Heart left ventricle (tissue), 16 donors: ENCODE measurements around the gene POMZP3. TPM values are rescaled to one million over a fixed set of nuclear protein-coding genes. Genes with fewer than 3 reads are reported as not detected.
"Not testable (repeated sequence)": the region's sequence is repeated elsewhere in the genome, so short reads cannot be mapped to it uniquely, and the experiment has no call there.

Experiments
- ATAC-seq, 4 donors: fragments of 200-7000 bp; cut with Tn5 transposase; one replicate each; pipeline ENCODE4 v1.9.1; 2020 to 2022; ENCODE audit warnings: moderate library complexity in 4 of 4, mild to moderate bottlenecking in 3 of 4, moderate number of reproducible peaks in 1 of 4
- DNase-seq, 5 donors: peaks; one replicate each; pipeline ENCODE4 v3.0.0-alpha.2; 2020
- H3K27ac ChIP-seq, 12 donors: fragments of 200-600 bp; sonication (generic) in 4 of 12; one replicate each; pipeline versions ENCODE4 v1.5.0 to v1.8.0; 2016 to 2022; ENCODE audit warnings: mild to moderate bottlenecking in 2 of 12
- H3K27me3 ChIP-seq, 9 donors: fragments of 200-600 bp; sonication (generic) in 2 of 9; one replicate each; pipeline versions ENCODE4 v1.5.1 to v1.8.0; 2016 to 2022; ENCODE audit warnings: mild to moderate bottlenecking in 3 of 9
- H3K36me3 ChIP-seq, 9 donors: fragments of 200-600 bp; sonication (generic) in 2 of 9; one replicate each; pipeline versions ENCODE4 v1.5.0 to v1.8.0; 2018 to 2022; ENCODE audit warnings: mild to moderate bottlenecking in 2 of 9
- H3K4me1 ChIP-seq, 12 donors: fragments of 200-600 bp; sonication (generic) in 4 of 12; one replicate each; pipeline versions ENCODE4 v1.5.0 to v1.8.0; 2016 to 2022; ENCODE audit warnings: mild to moderate bottlenecking in 3 of 12
- H3K4me3 ChIP-seq, 12 donors: fragments of 200-600 bp; sonication (generic) in 4 of 12; one replicate each; pipeline versions ENCODE4 v1.5.0 to v1.8.0; 2017 to 2022; ENCODE audit warnings: mild to moderate bottlenecking in 9 of 12, moderate library complexity in 4 of 12
- H3K9me3 ChIP-seq, 12 donors: fragments of 200-600 bp; sonication (generic) in 4 of 12; one replicate each; pipeline versions ENCODE4 v1.5.0 to v1.8.0; 2016 to 2022; ENCODE audit warnings: mild to moderate bottlenecking in 1 of 12
- CTCF ChIP-seq, 12 donors: fragments of 200-600 bp; sonication (generic) in 4 of 12; IDR thresholded peaks; one replicate each; pipeline versions ENCODE4 v1.5.0 to v1.8.0; 2018 to 2022; ENCODE audit warnings: antibody characterized with exemption in 12 of 12, mild to moderate bottlenecking in 5 of 12
- WGBS, 4 donors: extraction: QIAGEN DNeasy Blood & Tissue Kit in 2 of 4; methylation state at CpG; one replicate each; pipeline versions ENCODE4 v1.1.5 to v1.1.7; 2013 to 2018; 5-methylcytosine and 5-hydroxymethylcytosine counted together
- intact Hi-C, 10 donors: fragments of 100-400 bp; cut with DNase I; formaldehyde crosslinking; loops; one replicate each; pipeline versions ENCODE4 v1.11.1 to v1.14.2; 2022
- polyA plus RNA-seq, 2 donors: library from polyadenylated mRNA; stranded (reverse); fragments of 200-250 nt; gene quantifications; one replicate each; pipeline ENCODE4 v1.2.3, GENCODE V29; 2013
- total RNA-seq, 9 donors: library from RNA; depleted of rRNA in 2 of 9; stranded (reverse); fragments of >200 nt in 2 of 9; fragmentation: NEBNext Ultra II Directional in 3 of 9; extraction: Animal tissue kit (Norgen Biotek cat#: 25700) in 3 of 9; gene quantifications; one replicate each; pipeline versions ENCODE4 v1.1.0 to v1.2.4, GENCODE V29; 2016 to 2023
- donor health status: ischemic (EF 13 %, LVEDD 7.1; RV severe dilation, severe dysfunction).
- donor health status: healthy with polysubstance abuse.
- donor health status: DM: no; HTN: yes; CAD: no.
- donor health status: DM: no; HTN: no; CAD: no.
- donor health status: ischemic (EF 25% LVEDD 6.9; RV normal size, moderate dysfunction).
- donor health status: ischemic (EF 25% LVEDD 5.7; RV mildly dilated, moderate dysfunction).
- donor health status: healthy.
- donor health status: DM: yes; HTN: yes; CAD: no.
- donor health status: ischemic (EF 35%, LVEDD 5.7; RV mildly dilated, moderate dysfunction).
- donor health status: nonischemic (EF 11% LVEDD 7.7; RV severe dilation, severe dysfunction).
- donor health status: DM: yes; HTN: yes; CAD: no.
- donor health status: PGD.
- donor health status: ischemic (EF 29% LVEDD 5.4; RV normal size, mild dysfunction).
- donor health status: nonischemic (EF 23%, LVEDD 6.1; RV moderate dilation, normal function).

Gene POMZP3
- total and polyA plus RNA-seq, 11 donors: 2.0 to 14.9 (median 6.7) TPM

- peak in 5 of 12 donors; percentile 15 to 36 (median 29) for TF ChIP-seq CTCF (IDR thresholded peaks at IDR 0.05)
- H3K36me3 ChIP-seq, H3K9me3 ChIP-seq, intact Hi-C loops, H3K4me3 ChIP-seq, H3K27ac ChIP-seq, H3K27me3 ChIP-seq, H3K4me1 ChIP-seq: not testable (repeated sequence)
- ATAC-seq (peak in 1 of 4 donors; percentile 5), DNase-seq (peak in 1 of 5 donors; percentile 52)
- WGBS, 4 donors: 15 to 20% methylated on average over 2 of the region's 3 CpGs; no CpG with 5 or more reads in 2 of the 4 donors
These were observed 13.3 kb downstream of the POMZP3 start for GRCh38 chr7:76613783-76614182.

GRCh38 chr7:76612232-76612631 lies 14.8 kb downstream of the POMZP3 start:
- H3K4me3 ChIP-seq, intact Hi-C loops, H3K27me3 ChIP-seq, H3K4me1 ChIP-seq, DNase-seq, H3K36me3 ChIP-seq, H3K9me3 ChIP-seq, H3K27ac ChIP-seq: not testable (repeated sequence)
- no CpG with 5 or more reads among the region's 3 CpGs for WGBS, 4 donors
- peak in 1 of 4 donors; percentile 26 for ATAC-seq

- DNase-seq, H3K4me3 ChIP-seq, H3K27me3 ChIP-seq, H3K27ac ChIP-seq, intact Hi-C loops, H3K36me3 ChIP-seq, H3K4me1 ChIP-seq, H3K9me3 ChIP-seq: not testable (repeated sequence)
- 70 to 72% methylated on average over 2 of the region's 10 CpGs; no CpG with 5 or more reads in 2 of the 4 donors for WGBS, 4 donors
- peak; percentile 14 to 56 (median 36) for ATAC-seq
These were observed 17.2 kb downstream of the POMZP3 start for GRCh38 chr7:76609864-76610263.

- DNase-seq, H3K9me3 ChIP-seq, H3K27ac ChIP-seq, H3K4me3 ChIP-seq, H3K4me1 ChIP-seq, intact Hi-C loops, ATAC-seq, H3K27me3 ChIP-seq, H3K36me3 ChIP-seq: not testable (repeated sequence)
- WGBS, 4 donors: 70 to 77% (median 73%) methylated on average over 3 to 7 of the region's 7 CpGs
These were observed 18.6 kb downstream of the POMZP3 start for GRCh38 chr7:76608469-76608868.

- H3K36me3 ChIP-seq, H3K4me1 ChIP-seq, H3K9me3 ChIP-seq, H3K27me3 ChIP-seq, H3K4me3 ChIP-seq, intact Hi-C loops: not testable (repeated sequence)
- ATAC-seq (peak; percentile 94 to 100 (median 99)), DNase-seq (peak; percentile 75 to 92 (median 85))
- 0 to 3% (median 1%) methylated on average over 4 to 5 of the region's 6 CpGs for WGBS, 4 donors
- H3K27ac ChIP-seq: peak overlapping the region in 5 of 12 donors; percentile 22 to 52 (median 31)
These were observed 21.1 kb downstream of the POMZP3 start for GRCh38 chr7:76606027-76606426.

GRCh38 chr7:76600650-76601049 lies 26.4 kb downstream of the POMZP3 start:
- 97 to 99% (median 98%) methylated on average over 3 of the region's 3 CpGs for WGBS, 4 donors
- H3K9me3 ChIP-seq, H3K27ac ChIP-seq, intact Hi-C loops, H3K4me3 ChIP-seq, ATAC-seq, H3K36me3 ChIP-seq, DNase-seq, H3K27me3 ChIP-seq, H3K4me1 ChIP-seq: not testable (repeated sequence)

- H3K4me1 ChIP-seq, H3K9me3 ChIP-seq, H3K36me3 ChIP-seq, H3K27ac ChIP-seq, H3K4me3 ChIP-seq, DNase-seq, intact Hi-C loops, H3K27me3 ChIP-seq: not testable (repeated sequence)
- 98 to 100% (median 100%) methylated on average over 1 of the region's 2 CpGs for WGBS, 4 donors
- peak in 1 of 4 donors; percentile 43 for ATAC-seq
These were observed 27.0 kb downstream of the POMZP3 start for GRCh38 chr7:76600116-76600482.

- H3K36me3 ChIP-seq, H3K27me3 ChIP-seq, DNase-seq, H3K9me3 ChIP-seq, H3K4me1 ChIP-seq, H3K27ac ChIP-seq, H3K4me3 ChIP-seq, intact Hi-C loops: not testable (repeated sequence)
- peak in 1 of 4 donors; percentile 17 for ATAC-seq
These were observed 28.4 kb downstream of the POMZP3 start for GRCh38 chr7:76598590-76599264.

- H3K9me3 ChIP-seq, intact Hi-C loops, ATAC-seq, H3K27me3 ChIP-seq, H3K4me3 ChIP-seq, H3K4me1 ChIP-seq, H3K36me3 ChIP-seq, DNase-seq, H3K27ac ChIP-seq: not testable (repeated sequence)
- WGBS, 4 donors: 71 to 100% (median 90%) methylated on average over 1 of the region's 1 CpG
These were observed 29.8 kb downstream of the POMZP3 start for GRCh38 chr7:76597288-76597687.

- peaks cover 0 to 26% (median 7%) of the 10 kb centered on the region in 12 donors for H3K4me1 ChIP-seq
- H3K4me3 ChIP-seq, DNase-seq, H3K9me3 ChIP-seq, intact Hi-C loops, H3K27me3 ChIP-seq, H3K36me3 ChIP-seq, H3K27ac ChIP-seq: not testable (repeated sequence)
- WGBS, 4 donors: 51 to 69% (median 61%) methylated on average over 2 of the region's 2 CpGs
- ATAC-seq: peak in 1 of 4 donors; percentile 39
These were observed 34.4 kb downstream of the POMZP3 start for GRCh38 chr7:76592694-76593093.
